ENCODE data around the gene SH3BGR. TPM values are rescaled to one million over a fixed set of nuclear protein-coding genes. Genes with fewer than 3 reads are reported as not detected.
A peak's percentile ranks its signal among the peaks of the same experiment; 100 is the strongest.

Gene SH3BGR
- polyA plus RNA-seq, 4 donors = 2.6 to 8.7 (median 4.3) TPM

DNA sequence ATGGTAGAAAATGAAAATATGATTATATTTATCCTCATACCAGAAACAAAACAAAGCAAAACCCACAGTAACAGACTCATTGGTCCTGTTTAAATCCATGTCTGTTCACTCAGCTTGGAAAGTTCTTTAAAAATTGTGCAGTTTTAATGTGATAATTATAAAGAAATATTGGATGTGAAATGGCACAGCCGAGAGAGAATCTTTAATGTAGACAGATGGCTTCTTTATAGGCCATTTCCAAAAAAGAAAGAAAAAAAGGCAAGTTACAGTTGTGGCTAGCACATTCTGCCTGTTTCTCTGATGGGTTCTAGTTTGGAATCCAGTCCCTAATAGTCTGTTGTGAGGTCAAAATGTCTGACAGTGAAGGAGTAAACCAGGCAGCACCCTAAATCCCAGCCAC, 62.0 kb downstream of the SH3BGR start:
- Histone ChIP-seq H3K4me3 (ENCODE audit: low read depth in 1 of 3, low read length in 3 of 3) (no peak overlapping the region), H3K9me3 (ENCODE audit: control insufficient read depth in 2 of 2, insufficient read depth in 1 of 2, low read depth in 1 of 2, low read length in 1 of 2) (no peaks in the 10 kb centered on the region), H3K4me1 (ENCODE audit: control insufficient read depth in 3 of 3, insufficient read depth in 2 of 3, low read depth in 1 of 3, low read length in 2 of 3) (no peaks in the 10 kb centered on the region), H3K27ac (ENCODE audit: low read depth in 1 of 3, low read length in 2 of 3) (no peak overlapping the region), H3K36me3 (ENCODE audit: control insufficient read depth in 3 of 3, insufficient read depth in 2 of 3, low read depth in 1 of 3, low read length in 3 of 3) (no peaks in the 10 kb centered on the region), H3K27me3 (ENCODE audit: control insufficient read depth in 3 of 3, insufficient read depth in 3 of 3, low read length in 3 of 3) (no peaks in the 10 kb centered on the region)
- 84 to 96% (median 87%) methylated on average over 1 of the region's 1 CpG for WGBS, 3 donors
- FAIRE-seq (no peak), DNase-seq (no peak)

DNA sequence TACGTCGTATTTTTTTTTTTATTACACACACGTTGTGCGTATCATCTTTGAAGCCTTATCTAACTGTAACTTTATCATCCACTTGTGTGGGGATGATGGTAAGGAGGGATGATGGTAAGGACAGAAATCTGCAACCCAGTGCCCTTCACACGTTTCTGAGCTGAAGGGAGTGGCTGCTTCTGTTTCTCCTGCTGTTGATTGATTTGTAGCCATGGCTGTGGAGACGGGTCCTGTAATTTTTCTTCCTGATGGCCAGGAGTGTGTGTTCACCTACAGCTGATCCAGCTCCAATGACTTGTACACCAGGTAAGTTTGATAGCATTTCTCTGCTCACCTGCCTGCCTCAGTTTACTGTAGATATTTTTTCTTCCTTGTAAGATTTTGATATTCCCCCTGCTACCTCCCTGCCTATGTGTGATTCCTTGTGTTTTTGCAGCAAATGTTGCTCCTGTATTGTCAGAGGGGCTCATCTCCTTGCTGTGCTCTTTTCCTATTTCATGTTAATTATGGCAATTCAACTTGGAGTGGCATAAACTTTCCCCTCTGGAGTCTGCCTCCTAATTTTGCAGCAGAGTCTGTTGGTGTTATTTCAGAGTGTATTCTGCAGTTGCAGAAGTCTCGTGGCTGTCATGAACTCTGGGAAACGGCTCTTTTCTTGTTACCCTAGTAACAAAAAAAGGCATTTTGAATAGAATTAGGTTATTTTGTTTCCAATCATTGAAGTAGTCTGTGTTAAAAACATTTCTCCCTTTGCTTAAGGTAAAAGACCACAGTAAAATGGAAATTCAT, 64.1 kb downstream of the SH3BGR start:
- no peak for FAIRE-seq

DNA sequence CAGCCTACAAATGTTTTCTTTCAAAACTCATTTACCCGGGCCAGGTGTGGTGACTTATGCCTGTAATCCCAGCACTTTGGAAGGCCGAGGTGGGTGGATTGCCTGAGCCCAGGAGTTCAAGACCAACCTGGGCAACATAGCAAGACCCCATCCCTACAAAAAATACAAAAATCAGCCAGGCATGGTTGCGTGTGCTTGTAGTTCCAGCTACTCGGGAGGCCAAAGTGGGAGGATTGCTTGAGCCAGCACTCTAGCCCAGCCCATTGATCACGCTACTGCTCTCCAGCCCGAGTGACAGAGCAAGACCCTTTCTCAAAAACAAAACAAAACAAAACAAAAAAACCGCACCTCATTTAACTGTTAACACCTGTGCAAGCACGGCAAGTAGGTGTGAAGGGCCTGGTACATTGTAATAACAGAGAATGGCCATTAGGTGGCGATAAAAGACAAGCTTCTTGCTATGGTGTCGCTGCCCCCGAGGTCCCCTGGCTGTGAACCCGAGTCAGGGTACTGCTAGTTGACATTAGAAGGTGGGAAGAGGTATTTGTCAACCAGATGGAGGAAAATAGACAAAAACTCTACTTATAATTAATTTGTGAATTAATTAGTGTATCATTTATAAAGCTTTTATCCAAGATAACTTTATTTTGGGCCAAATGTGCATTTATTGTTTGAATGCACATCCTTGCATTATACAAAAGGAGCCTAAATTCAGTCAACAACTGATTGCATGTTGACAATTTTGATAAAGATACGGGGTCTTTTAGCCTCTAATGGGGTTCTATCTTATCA, 66.5 kb downstream of the SH3BGR start:
- Histone ChIP-seq H3K4me3 (ENCODE audit: low read depth in 1 of 3, low read length in 3 of 3) (no peak overlapping the region), H3K4me1 (ENCODE audit: control insufficient read depth in 3 of 3, insufficient read depth in 2 of 3, low read depth in 1 of 3, low read length in 2 of 3) (no peaks in the 10 kb centered on the region), H3K27me3 (ENCODE audit: control insufficient read depth in 3 of 3, insufficient read depth in 3 of 3, low read length in 3 of 3) (no peaks in the 10 kb centered on the region), H3K9me3 (ENCODE audit: control insufficient read depth in 2 of 2, insufficient read depth in 1 of 2, low read depth in 1 of 2, low read length in 1 of 2) (peaks cover 0 to 3% of the 10 kb centered on the region in 2 donors), H3K36me3 (ENCODE audit: control insufficient read depth in 3 of 3, insufficient read depth in 2 of 3, low read depth in 1 of 3, low read length in 3 of 3) (no peaks in the 10 kb centered on the region), H3K27ac (ENCODE audit: low read depth in 1 of 3, low read length in 2 of 3) (no peak overlapping the region)
- FAIRE-seq (no peak), DNase-seq (peak; percentile 70 to 73)
- 22 to 27% (median 23%) methylated on average over 13 of the region's 13 CpGs for WGBS, 3 donors

More for the DNA sequence above, 64.1 kb downstream of the SH3BGR start:
- no peaks in the 10 kb centered on the region for H3K27me3 ChIP-seq (ENCODE audit: control insufficient read depth in 3 of 3, insufficient read depth in 3 of 3, low read length in 3 of 3)
- no peak overlapping the region for H3K27ac ChIP-seq (ENCODE audit: low read depth in 1 of 3, low read length in 2 of 3)
- H3K4me1 ChIP-seq (ENCODE audit: control insufficient read depth in 3 of 3, insufficient read depth in 2 of 3, low read depth in 1 of 3, low read length in 2 of 3) = no peaks in the 10 kb centered on the region
- no peaks in the 10 kb centered on the region for H3K36me3 ChIP-seq (ENCODE audit: control insufficient read depth in 3 of 3, insufficient read depth in 2 of 3, low read depth in 1 of 3, low read length in 3 of 3)
- DNase-seq = no peak
- no peak overlapping the region for H3K4me3 ChIP-seq (ENCODE audit: low read depth in 1 of 3, low read length in 3 of 3)
- 32 to 65% (median 51%) methylated on average over 8 of the region's 8 CpGs for WGBS, 3 donors
- H3K9me3 ChIP-seq (ENCODE audit: control insufficient read depth in 2 of 2, insufficient read depth in 1 of 2, low read depth in 1 of 2, low read length in 1 of 2) = peaks cover 0 to 3% of the 10 kb centered on the region in 2 donors

DNA sequence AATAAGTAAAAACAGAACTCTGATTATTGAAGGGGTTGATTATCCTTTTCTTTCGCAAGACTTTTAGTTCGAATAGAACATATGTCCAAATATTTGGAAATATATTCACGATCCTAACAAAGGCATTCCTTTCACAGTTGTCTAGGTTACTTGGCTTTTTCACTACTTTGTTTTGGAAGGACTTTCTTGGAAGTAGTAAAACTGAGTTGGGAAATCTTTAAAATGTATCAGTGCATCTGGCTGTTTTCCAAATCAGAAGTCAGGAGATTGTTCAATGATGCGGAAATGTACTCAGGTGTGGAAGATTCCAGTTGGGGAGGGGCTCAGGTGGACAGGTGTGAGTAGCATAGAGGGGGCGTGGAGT, 67.1 kb downstream of the SH3BGR start:
- DNase-seq (peak in 1 of 2 donors; percentile 47), FAIRE-seq (no peak)
- H3K4me1 ChIP-seq (ENCODE audit: control insufficient read depth in 3 of 3, insufficient read depth in 2 of 3, low read depth in 1 of 3, low read length in 2 of 3) = no peaks in the 10 kb centered on the region
- no peaks in the 10 kb centered on the region for H3K27me3 ChIP-seq (ENCODE audit: control insufficient read depth in 3 of 3, insufficient read depth in 3 of 3, low read length in 3 of 3)
- H3K4me3 ChIP-seq (ENCODE audit: low read depth in 1 of 3, low read length in 3 of 3) = no peak overlapping the region
- no peaks in the 10 kb centered on the region for H3K36me3 ChIP-seq (ENCODE audit: control insufficient read depth in 3 of 3, insufficient read depth in 2 of 3, low read depth in 1 of 3, low read length in 3 of 3)
- no peak overlapping the region for H3K27ac ChIP-seq (ENCODE audit: low read depth in 1 of 3, low read length in 2 of 3)
- H3K9me3 ChIP-seq (ENCODE audit: control insufficient read depth in 2 of 2, insufficient read depth in 1 of 2, low read depth in 1 of 2, low read length in 1 of 2) = peaks cover 0 to 6% of the 10 kb centered on the region in 2 donors
- WGBS, 3 donors = 14 to 48% (median 36%) methylated on average over 5 of the region's 5 CpGs

DNA sequence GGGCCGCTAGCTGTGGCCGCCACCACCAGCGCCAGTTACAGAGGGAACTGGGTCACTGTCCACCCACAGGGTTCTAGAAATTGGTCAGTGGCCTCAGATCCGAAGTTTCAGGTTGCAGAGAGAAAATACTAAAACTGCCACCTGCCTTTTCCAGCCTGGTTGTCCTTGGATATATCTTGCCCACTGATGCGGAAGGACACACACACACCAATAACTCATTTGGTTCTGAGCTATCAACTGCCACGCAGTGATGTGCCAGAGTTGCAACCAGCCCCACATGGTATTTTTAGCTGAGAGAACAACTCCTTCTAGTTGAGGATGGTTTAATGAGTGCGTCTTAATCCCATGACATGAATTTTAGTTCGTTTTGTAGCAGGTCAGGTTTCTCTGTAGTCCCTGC, 68.1 kb downstream of the SH3BGR start:
- DNase-seq (no peak), FAIRE-seq (no peak)
- no peaks in the 10 kb centered on the region for H3K27me3 ChIP-seq (ENCODE audit: control insufficient read depth in 3 of 3, insufficient read depth in 3 of 3, low read length in 3 of 3)
- WGBS, 3 donors = 86 to 91% (median 90%) methylated on average over 8 of the region's 8 CpGs
- H3K27ac ChIP-seq (ENCODE audit: low read depth in 1 of 3, low read length in 2 of 3) = no peak overlapping the region
- no peaks in the 10 kb centered on the region for H3K4me1 ChIP-seq (ENCODE audit: control insufficient read depth in 3 of 3, insufficient read depth in 2 of 3, low read depth in 1 of 3, low read length in 2 of 3)
- no peaks in the 10 kb centered on the region for H3K36me3 ChIP-seq (ENCODE audit: control insufficient read depth in 3 of 3, insufficient read depth in 2 of 3, low read depth in 1 of 3, low read length in 3 of 3)
- H3K4me3 ChIP-seq (ENCODE audit: low read depth in 1 of 3, low read length in 3 of 3) = no peak overlapping the region
- peaks cover 0 to 11% of the 10 kb centered on the region in 2 donors for H3K9me3 ChIP-seq (ENCODE audit: control insufficient read depth in 2 of 2, insufficient read depth in 1 of 2, low read depth in 1 of 2, low read length in 1 of 2)

DNA sequence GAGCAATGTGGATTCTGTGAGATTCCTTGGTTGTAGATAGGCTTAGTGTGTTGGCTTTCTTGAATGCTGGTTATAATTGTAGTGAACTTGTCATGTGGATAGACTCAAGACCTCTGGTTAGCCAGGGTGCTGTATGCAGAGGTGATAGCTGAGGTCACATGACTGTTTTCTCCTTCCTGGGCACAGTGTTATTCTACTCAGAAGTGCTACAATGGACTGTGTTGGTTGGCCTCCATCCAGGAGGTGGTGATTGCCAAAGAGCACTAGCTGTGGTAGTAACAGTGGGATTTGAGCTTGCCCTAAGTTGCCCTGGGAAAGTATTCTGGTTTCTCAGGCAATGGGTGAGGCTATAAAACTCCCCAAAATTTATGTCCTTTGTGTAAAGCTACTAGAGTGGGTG, 71.6 kb downstream of the SH3BGR start:
- FAIRE-seq (no peak), DNase-seq (peak in 1 of 2 donors; percentile 79)
- Histone ChIP-seq H3K4me1 (ENCODE audit: control insufficient read depth in 3 of 3, insufficient read depth in 2 of 3, low read depth in 1 of 3, low read length in 2 of 3) (peaks cover 0 to 7% (median 2%) of the 10 kb centered on the region in 3 donors), H3K36me3 (ENCODE audit: control insufficient read depth in 3 of 3, insufficient read depth in 2 of 3, low read depth in 1 of 3, low read length in 3 of 3) (no peaks in the 10 kb centered on the region), H3K9me3 (ENCODE audit: control insufficient read depth in 2 of 2, insufficient read depth in 1 of 2, low read depth in 1 of 2, low read length in 1 of 2) (peaks cover 0 to 11% of the 10 kb centered on the region in 2 donors), H3K27ac (ENCODE audit: low read depth in 1 of 3, low read length in 2 of 3) (no peak overlapping the region), H3K4me3 (ENCODE audit: low read depth in 1 of 3, low read length in 3 of 3) (no peak overlapping the region), H3K27me3 (ENCODE audit: control insufficient read depth in 3 of 3, insufficient read depth in 3 of 3, low read length in 3 of 3) (no peaks in the 10 kb centered on the region)

DNA sequence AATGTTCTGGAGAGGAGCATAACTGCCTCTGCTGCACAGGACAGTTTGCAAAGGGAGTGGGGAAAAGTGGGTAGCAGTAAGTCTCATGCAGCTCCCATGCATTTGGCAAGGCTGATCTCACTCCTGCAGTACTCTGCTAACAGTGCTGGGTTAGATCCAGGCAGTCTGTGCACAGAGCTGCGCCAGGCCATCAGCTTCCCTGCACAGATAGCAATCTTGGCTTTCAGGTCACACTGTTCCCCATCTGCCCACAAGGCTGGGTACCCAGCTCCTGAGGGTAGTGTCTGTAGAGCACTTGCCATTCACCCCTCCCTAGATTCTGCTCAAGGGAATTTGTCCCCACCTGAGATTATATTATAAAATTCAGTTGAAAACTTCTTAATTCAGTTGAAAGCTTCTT, 72.1 kb downstream of the SH3BGR start:
- H3K27ac ChIP-seq (ENCODE audit: low read depth in 1 of 3, low read length in 2 of 3) = no peak overlapping the region
- H3K9me3 ChIP-seq (ENCODE audit: control insufficient read depth in 2 of 2, insufficient read depth in 1 of 2, low read depth in 1 of 2, low read length in 1 of 2) = peaks cover 0 to 11% of the 10 kb centered on the region in 2 donors
- no peaks in the 10 kb centered on the region for H3K36me3 ChIP-seq (ENCODE audit: control insufficient read depth in 3 of 3, insufficient read depth in 2 of 3, low read depth in 1 of 3, low read length in 3 of 3)
- FAIRE-seq (no peak), DNase-seq (no peak)
- H3K27me3 ChIP-seq (ENCODE audit: control insufficient read depth in 3 of 3, insufficient read depth in 3 of 3, low read length in 3 of 3) = no peaks in the 10 kb centered on the region
- no peak overlapping the region for H3K4me3 ChIP-seq (ENCODE audit: low read depth in 1 of 3, low read length in 3 of 3)
- 71 to 85% (median 75%) methylated on average over 1 of the region's 1 CpG for WGBS, 3 donors
- H3K4me1 ChIP-seq (ENCODE audit: control insufficient read depth in 3 of 3, insufficient read depth in 2 of 3, low read depth in 1 of 3, low read length in 2 of 3) = peaks cover 0 to 7% (median 2%) of the 10 kb centered on the region in 3 donors

DNA sequence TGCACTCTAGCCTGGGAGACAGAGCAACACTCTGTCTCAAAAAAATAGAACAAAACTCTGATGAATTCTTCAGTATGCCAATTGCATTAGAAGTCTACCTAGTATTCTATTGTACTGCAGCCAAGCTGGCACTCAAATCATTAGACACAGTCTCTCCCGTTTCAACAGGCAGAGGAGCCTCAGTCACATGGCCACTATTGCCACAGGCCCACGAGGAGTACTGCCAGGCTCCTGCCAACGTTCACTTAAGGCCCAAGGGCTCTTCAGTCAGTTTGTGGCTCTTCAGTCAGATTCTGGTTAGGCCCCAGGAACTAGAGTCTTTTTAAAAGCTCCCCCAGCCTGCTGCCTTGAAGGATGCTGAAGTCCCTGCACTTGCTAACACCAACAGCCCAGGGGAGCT, 73.4 kb downstream of the SH3BGR start:
- FAIRE-seq (no peak), DNase-seq (no peak)
- H3K27ac ChIP-seq (ENCODE audit: low read depth in 1 of 3, low read length in 2 of 3) = no peak overlapping the region
- WGBS, 3 donors = 27 to 68% (median 45%) methylated on average over 3 of the region's 3 CpGs
- H3K4me3 ChIP-seq (ENCODE audit: low read depth in 1 of 3, low read length in 3 of 3) = no peak overlapping the region
- H3K36me3 ChIP-seq (ENCODE audit: control insufficient read depth in 3 of 3, insufficient read depth in 2 of 3, low read depth in 1 of 3, low read length in 3 of 3) = no peaks in the 10 kb centered on the region
- no peaks in the 10 kb centered on the region for H3K27me3 ChIP-seq (ENCODE audit: control insufficient read depth in 3 of 3, insufficient read depth in 3 of 3, low read length in 3 of 3)
- peaks cover 0 to 7% (median 2%) of the 10 kb centered on the region in 3 donors for H3K4me1 ChIP-seq (ENCODE audit: control insufficient read depth in 3 of 3, insufficient read depth in 2 of 3, low read depth in 1 of 3, low read length in 2 of 3)
- peaks cover 0 to 8% of the 10 kb centered on the region in 2 donors for H3K9me3 ChIP-seq (ENCODE audit: control insufficient read depth in 2 of 2, insufficient read depth in 1 of 2, low read depth in 1 of 2, low read length in 1 of 2)
